H54 (cell line): ENCODE measurements around the gene CALHM4.

ENCODE experiments used
- DNase-seq: peaks from one replicate; pipeline ENCODE4 v3.0.0; 2011; ENCODE audit warnings: low spot score, mixed read lengths; ENCODE audit not compliant: insufficient read length
- FAIRE-seq: peaks from 3 replicates; lab custom pipeline; 2011; peaks lifted over from hg19 to GRCh38; lab: Jason Lieb, UNC
- POLR2A ChIP-seq: IDR thresholded peaks from 2 replicates; pipeline ENCODE4 v1.6.1; 2011; ENCODE audit warnings: low read depth, mild to moderate bottlenecking, low read length

The CALHM4 gene

DNA sequence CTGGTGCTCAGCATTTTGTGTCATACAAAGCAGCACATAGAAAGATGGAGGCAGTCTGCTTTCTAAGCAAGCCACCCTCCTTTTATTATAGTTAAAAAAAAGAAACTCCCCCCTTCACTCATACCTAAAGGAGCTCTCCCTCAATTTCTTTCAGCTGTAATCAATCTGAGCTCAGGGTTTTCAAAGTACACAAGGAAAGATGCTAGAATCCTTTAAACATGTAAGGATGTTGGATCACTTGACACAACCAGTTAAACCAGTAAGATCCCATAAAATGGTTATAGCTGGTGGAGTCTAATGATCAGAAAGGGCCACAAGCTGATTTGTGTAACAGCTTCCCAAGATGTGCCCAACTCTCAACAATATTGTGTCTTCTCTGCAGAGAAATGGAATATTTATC is at the start of gene CALHM4:
CALHM4 (plus strand) TSS at position 301 of the 400 bp plus-strand sequence; CDS start at position 344, 43 bp downstream.
- FAIRE-seq: no peak
- no peak for DNase-seq
- no peak for TF ChIP-seq POLR2A

- FAIRE-seq (no peak), DNase-seq (no peak)
- TF ChIP-seq POLR2A: no peak
These were observed 46.2 kb upstream of the CALHM4 start for GRCh38 chr6:116507324-116507723.

- no peak for TF ChIP-seq POLR2A
- no peak for FAIRE-seq
These were observed 45.0 kb upstream of the CALHM4 start for GRCh38 chr6:116508527-116508926.

GRCh38 chr6:116511424-116512110 is 42.0 kb upstream of the CALHM4 start, which contains the start of gene CALHM5:
TSS of gene CALHM5 (plus strand) at chr6:116511639. CDS start at chr6:116511697, 58 bp downstream.
- TF ChIP-seq POLR2A: no peak
- peak; percentile 97 for FAIRE-seq
- DNase-seq: peak; percentile 19

More at GRCh38 chr6:116508527-116508926, 45.0 kb upstream of the CALHM4 start:
- no peak for DNase-seq

- DNase-seq: no peak
- TF ChIP-seq POLR2A: no peak
- peak; percentile 55 for FAIRE-seq
These were observed 41.4 kb upstream of the CALHM4 start for GRCh38 chr6:116512111-116512559.

DNA sequence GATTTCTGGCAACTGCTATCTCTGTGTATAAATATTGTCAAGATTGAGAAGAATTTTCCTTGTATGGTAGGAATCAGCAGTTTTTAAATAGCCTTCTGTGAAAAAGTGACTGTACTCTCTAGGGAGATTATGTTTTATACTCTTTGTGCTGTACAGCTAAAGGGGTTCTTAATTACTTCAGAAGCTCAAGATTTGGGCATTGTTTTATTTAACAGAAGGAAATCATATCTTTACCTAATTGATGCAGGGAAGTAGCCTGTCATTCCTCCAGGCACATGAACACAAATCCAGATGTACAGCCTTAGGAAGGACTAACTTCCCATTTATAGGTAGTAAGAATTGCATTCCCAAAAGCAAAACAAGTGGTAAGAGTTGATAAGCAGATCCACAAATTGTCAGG is 40.8 kb upstream of the CALHM4 start:
- TF ChIP-seq POLR2A: no peak
- DNase-seq (no peak), FAIRE-seq (no peak)

- DNase-seq: no peak
- no peak for FAIRE-seq
These were observed 40.2 kb upstream of the CALHM4 start for GRCh38 chr6:116513224-116513875.

DNA sequence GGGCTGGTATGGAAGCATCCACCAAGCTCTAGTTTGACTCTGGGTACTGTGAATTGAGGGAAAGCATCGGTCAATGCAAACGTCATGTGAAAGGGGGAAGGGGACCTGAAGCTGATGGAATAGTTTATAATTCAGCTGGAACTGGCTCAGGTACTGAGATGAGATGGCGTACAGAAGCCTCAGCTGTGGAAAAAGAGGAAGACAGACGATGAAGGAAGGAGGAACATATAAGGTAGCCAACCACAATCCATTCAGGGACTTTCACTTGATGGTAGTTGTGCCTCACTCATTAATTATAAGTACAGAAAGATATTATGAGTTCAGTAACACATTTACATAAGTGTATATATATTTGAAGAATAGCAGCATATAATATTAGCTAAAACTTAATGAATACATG is 39.4 kb upstream of the CALHM4 start:
- FAIRE-seq (no peak), DNase-seq (no peak)

More at GRCh38 chr6:116513224-116513875, 40.2 kb upstream of the CALHM4 start:
- TF ChIP-seq POLR2A: no peak

DNA sequence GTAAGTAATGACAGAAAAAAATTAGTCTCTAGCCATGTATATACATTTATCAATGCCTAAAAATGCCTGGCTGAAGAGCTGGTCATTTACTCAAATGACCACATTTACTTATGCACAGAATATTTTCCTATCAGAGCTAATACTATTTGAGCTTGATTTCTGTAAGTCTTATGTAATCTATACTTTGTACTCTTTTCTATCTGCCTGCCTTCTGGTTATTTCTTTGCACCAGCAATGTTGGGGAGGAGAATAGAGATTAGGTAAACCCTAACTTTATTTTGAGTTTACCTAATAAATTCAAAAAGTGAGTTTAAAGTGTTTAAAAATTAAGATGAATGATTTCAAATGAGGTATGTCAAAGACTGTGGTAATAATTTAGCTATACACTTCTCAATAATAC is 38.4 kb upstream of the CALHM4 start:
- DNase-seq (no peak), FAIRE-seq (no peak)
- TF ChIP-seq POLR2A: no peak

More for the DNA sequence above, 39.4 kb upstream of the CALHM4 start:
- no peak for TF ChIP-seq POLR2A

GRCh38 chr6:116518621-116519368 is 34.8 kb upstream of the CALHM4 start:
- FAIRE-seq (no peak), DNase-seq (no peak)
- TF ChIP-seq POLR2A: no peak

DNA sequence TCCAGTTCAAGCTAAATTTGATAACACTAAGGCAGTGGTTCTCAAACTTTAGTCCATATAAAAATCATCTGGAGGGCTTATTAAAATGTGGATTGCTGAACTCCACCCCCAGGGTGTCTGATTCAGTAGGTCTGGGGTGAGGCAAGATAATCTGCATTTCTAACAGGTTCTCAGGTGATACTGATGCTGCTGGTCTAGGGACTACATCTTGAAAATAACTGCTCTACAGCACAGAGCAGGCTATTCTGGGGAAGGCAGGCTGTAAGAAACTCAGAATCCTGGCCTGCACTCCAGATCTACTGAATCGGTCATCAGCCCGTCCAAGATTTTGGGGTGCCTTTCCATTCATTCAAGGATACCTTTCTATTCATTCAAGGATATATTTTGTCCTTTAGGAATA is 30.7 kb upstream of the CALHM4 start:
- TF ChIP-seq POLR2A: no peak
- DNase-seq (no peak), FAIRE-seq (no peak)

- TF ChIP-seq POLR2A: no peak
- DNase-seq (no peak), FAIRE-seq (no peak)
These were observed 29.3 kb upstream of the CALHM4 start for GRCh38 chr6:116524236-116524635.

- FAIRE-seq (no peak), DNase-seq (no peak)
- TF ChIP-seq POLR2A: no peak
These were observed 25.4 kb upstream of the CALHM4 start for GRCh38 chr6:116528133-116528532.

DNA sequence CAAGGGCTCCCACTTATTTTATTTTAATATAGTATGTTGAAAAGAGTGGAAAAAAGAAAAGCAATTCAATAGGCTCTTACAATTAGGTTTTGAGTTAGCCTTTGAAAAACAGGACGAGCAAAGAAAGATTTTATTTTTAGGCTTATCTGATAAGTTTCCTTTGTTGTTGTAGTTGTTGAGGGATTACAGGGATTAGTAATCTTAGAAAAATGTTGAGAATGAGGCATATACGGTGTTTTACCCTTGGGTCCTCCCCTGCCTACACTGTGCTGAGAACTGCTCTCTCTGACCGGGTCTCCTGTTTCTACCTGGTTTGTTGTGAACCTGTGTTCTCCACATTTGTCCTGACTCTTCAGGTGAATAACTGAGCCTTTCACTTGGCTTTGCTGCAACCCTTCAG is 24.8 kb upstream of the CALHM4 start:
- no peak for FAIRE-seq
- DNase-seq: no peak

More for the DNA sequence above, 24.8 kb upstream of the CALHM4 start:
- no peak for TF ChIP-seq POLR2A
